NT2/D1 (cell line): ENCODE measurements around the gene CANX.
"Not testable (repeated sequence)": the region's sequence is repeated elsewhere in the genome, so short reads cannot be mapped to it uniquely, and the experiment has no call there.

Experiments
- DNase-seq: peaks from one replicate; pipeline ENCODE4 v3.0.0-alpha.2; 2011; ENCODE audit warnings: low read depth, low spot score
- H3K27me3 ChIP-seq: 2 replicates; pipeline ENCODE4 v1.6.0; 2011; ENCODE audit warnings: mild to moderate bottlenecking; ENCODE audit not compliant: insufficient read length, insufficient read depth
- H3K36me3 ChIP-seq: 2 replicates; pipeline ENCODE4 v1.6.1; 2011; ENCODE audit warnings: mild to moderate bottlenecking, low read length, mixed read lengths; ENCODE audit not compliant: insufficient read depth, insufficient read length
- H3K4me1 ChIP-seq: 2 replicates; pipeline ENCODE4 v1.5.1; 2011; ENCODE audit not compliant: insufficient read depth, insufficient read length
- H3K4me3 ChIP-seq: 2 replicates; pipeline ENCODE4 v1.5.1; 2011; ENCODE audit warnings: low read depth; ENCODE audit not compliant: insufficient read length
- H3K9ac ChIP-seq: 2 replicates; pipeline ENCODE4 v1.6.0; 2011; ENCODE audit warnings: low read depth; ENCODE audit not compliant: insufficient read length
- H3K9me3 ChIP-seq: 2 replicates; pipeline ENCODE4 v1.5.1; 2011; ENCODE audit warnings: mild to moderate bottlenecking, low read length; ENCODE audit not compliant: insufficient read depth
- SUZ12 ChIP-seq: IDR thresholded peaks from 2 replicates; pipeline ENCODE4 v1.6.1; 2011; ENCODE audit not compliant: insufficient read length, insufficient read depth; ENCODE audit errors: extremely low read depth
- YY1 ChIP-seq: IDR thresholded peaks from 2 replicates; pipeline ENCODE4 v1.6.1; 2011; ENCODE audit not compliant: insufficient read length, insufficient read depth
- ZNF274 ChIP-seq: IDR thresholded peaks from 2 replicates; pipeline ENCODE4 v1.6.1; 2011; ENCODE audit warnings: mild to moderate bottlenecking, low read depth, low read length

Gene CANX

DNA sequence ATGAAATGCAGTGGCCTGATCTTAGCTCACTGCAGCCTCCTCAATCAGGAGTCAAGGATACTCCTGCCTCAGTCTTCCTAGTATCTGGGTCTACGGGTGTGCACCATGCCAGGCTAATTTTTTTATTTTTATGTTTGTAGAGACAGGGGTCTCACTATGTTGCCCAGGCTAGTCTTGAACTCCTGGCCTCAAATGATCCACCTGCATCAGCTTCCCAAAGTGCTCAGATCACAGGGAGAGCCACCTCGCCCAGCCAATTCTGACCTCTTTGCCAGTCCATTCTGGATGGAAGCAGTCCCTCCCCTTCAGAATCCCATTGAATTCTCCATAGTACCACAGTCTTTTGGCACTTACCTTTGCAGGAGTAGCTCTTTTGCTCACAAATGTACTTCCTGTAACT lies 1.7 kb upstream of the CANX start:
- Histone ChIP-seq H3K4me1 (no peaks in the 10 kb centered on the region), H3K27me3 (no peaks in the 10 kb centered on the region), H3K9me3 (no peaks in the 10 kb centered on the region), H3K9ac (no peak overlapping the region), H3K36me3 (peaks cover 17% of the 10 kb centered on the region), H3K4me3 (no peak overlapping the region)
- TF ChIP-seq SUZ12 (no peak), ZNF274 (no peak), YY1 (no peak)
- DNase-seq: no peak

DNA sequence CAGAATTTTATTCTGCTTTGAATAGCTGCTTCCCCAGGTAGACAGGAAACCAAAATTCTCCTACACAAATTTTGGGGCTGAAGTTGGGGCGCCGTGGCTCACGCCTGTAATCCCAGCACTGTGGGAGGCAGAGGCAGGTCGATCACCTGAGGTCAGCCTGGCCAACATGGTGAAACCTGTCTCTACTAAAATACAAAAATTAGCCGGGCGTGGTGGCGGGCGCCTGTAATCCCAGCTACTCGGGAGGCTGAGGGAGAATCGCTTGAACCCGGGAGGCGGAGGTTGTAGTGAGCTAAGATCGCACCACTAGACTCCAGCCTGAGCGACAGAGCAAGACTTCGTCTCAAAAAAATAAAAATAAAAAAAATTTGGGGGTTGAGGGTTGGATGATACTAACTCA lies 1.2 kb upstream of the CANX start:
- H3K4me1 ChIP-seq, H3K27me3 ChIP-seq, DNase-seq, H3K9me3 ChIP-seq, H3K9ac ChIP-seq: not testable (repeated sequence)
- peak overlapping the region; percentile 62 for H3K4me3 ChIP-seq
- peaks cover 19% of the 10 kb centered on the region for H3K36me3 ChIP-seq

- peak; percentile 97 for DNase-seq
- Histone ChIP-seq H3K4me1 (no peaks in the 10 kb centered on the region), H3K9ac (peak overlapping the region; percentile 95), H3K36me3 (peaks cover 25% of the 10 kb centered on the region), H3K9me3 (no peaks in the 10 kb centered on the region), H3K27me3 (no peaks in the 10 kb centered on the region), H3K4me3 (peak overlapping the region; percentile 86)
- TF ChIP-seq SUZ12 (no peak), ZNF274 (no peak), YY1 (no peak)
These were observed 503 bp upstream of the CANX start for GRCh38 chr5:179697993-179698934.

DNA sequence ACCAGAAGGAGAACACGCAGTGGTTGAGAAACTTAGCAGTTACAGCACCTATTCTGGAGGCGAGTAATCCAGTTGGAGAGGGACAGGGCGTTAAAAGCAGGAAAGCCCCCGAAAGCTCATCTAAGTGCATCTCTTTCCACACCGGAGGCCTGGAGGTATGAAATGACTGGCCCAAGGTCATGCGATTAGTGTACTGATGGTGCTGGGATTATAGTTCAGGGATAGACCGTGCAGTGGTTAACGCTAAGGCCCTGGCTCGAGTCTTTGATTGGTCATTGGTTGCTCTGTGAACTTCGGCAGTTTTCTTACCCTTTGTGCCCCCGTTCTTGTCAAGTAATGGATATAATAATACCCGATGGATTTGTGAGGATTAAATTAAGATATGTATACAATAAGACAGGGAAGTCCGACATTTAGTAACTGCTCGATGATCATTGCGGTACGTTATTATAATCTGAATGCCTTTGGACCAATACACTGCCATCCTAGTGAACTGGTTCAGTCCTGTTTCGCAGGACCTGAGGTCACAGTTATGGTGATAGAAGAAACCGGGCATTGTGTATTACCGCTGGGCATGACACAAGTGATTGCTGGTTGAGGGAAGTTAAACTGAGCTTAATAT lies 960 bp downstream of the CANX start:
- H3K36me3 ChIP-seq: peaks cover 35% of the 10 kb centered on the region
- TF ChIP-seq ZNF274 (no peak), SUZ12 (no peak), YY1 (no peak)
- DNase-seq: no peak
- H3K9me3 ChIP-seq: no peaks in the 10 kb centered on the region
- H3K4me3 ChIP-seq: peak overlapping the region; percentile 86
- H3K4me1 ChIP-seq: no peaks in the 10 kb centered on the region
- no peaks in the 10 kb centered on the region for H3K27me3 ChIP-seq
- H3K9ac ChIP-seq: peak overlapping the region; percentile 95

GRCh38 chr5:179700401-179700918 lies 1.7 kb downstream of the CANX start:
- no peak for DNase-seq
- Histone ChIP-seq H3K4me3 (peak overlapping the region; percentile 86), H3K27me3 (no peaks in the 10 kb centered on the region), H3K9me3 (no peaks in the 10 kb centered on the region), H3K4me1 (no peaks in the 10 kb centered on the region), H3K36me3 (peaks cover 35% of the 10 kb centered on the region), H3K9ac (no peak overlapping the region)
- no peak for TF ChIP-seq YY1
- no peak for TF ChIP-seq SUZ12
- no peak for TF ChIP-seq ZNF274

- no peaks in the 10 kb centered on the region for H3K27me3 ChIP-seq
- no peak overlapping the region for H3K4me3 ChIP-seq
- peaks cover 74% of the 10 kb centered on the region for H3K36me3 ChIP-seq
- no peak for DNase-seq
- TF ChIP-seq YY1 (no peak), SUZ12 (no peak), ZNF274 (no peak)
- H3K9ac ChIP-seq: no peak overlapping the region
- H3K4me1 ChIP-seq: no peaks in the 10 kb centered on the region
- H3K9me3 ChIP-seq: no peaks in the 10 kb centered on the region
These were observed 17.5 kb downstream of the CANX start for GRCh38 chr5:179716286-179716685.

GRCh38 chr5:179720222-179720621 lies 21.5 kb downstream of the CANX start:
- Histone ChIP-seq H3K9me3 (no peaks in the 10 kb centered on the region), H3K27me3 (no peaks in the 10 kb centered on the region), H3K9ac (no peak overlapping the region), H3K36me3 (peaks cover 87% of the 10 kb centered on the region), H3K4me1 (no peaks in the 10 kb centered on the region), H3K4me3 (no peak overlapping the region)
- TF ChIP-seq YY1 (no peak), ZNF274 (no peak), SUZ12 (no peak)
- DNase-seq: no peak
